H1 (cell line): Measurements from ENCODE around the gene LIPC. TPM values are rescaled to one million over a fixed set of nuclear protein-coding genes. Genes with fewer than 3 reads are reported as not detected.

Experiments
- CTCF ChIA-PET: fragments of 300-600 bp; sonication (Branson Sonifier 250); formaldehyde crosslinking; loops from one replicate; lab custom pipeline; 2021; ENCODE audit not compliant: partially characterized antibody; lab: Charles Lee
- POLR2A ChIA-PET: fragments of 300-600 bp; sonication (Branson Sonifier 250); formaldehyde crosslinking; loops from one replicate; lab custom pipeline; 2021; ENCODE audit warnings: inconsistent platforms; ENCODE audit not compliant: partially characterized antibody; lab: Charles Lee
- DNase-seq, 2 experiments: peaks; one replicate each; pipeline versions ENCODE4 v3.0.0 to v3.0.0-alpha.2; 2010 to 2022; ENCODE audit warnings: low spot score in 2 of 2, low read depth in 1 of 2, mixed read lengths in 1 of 2
- FAIRE-seq: peaks from 2 replicates; lab custom pipeline; 2011; peaks lifted over from hg19 to GRCh38; lab: Jason Lieb, UNC
- H2AFZ ChIP-seq: 2 replicates; pipeline ENCODE4 v1.8.1; 2012; ENCODE audit warnings: low read length, inconsistent platforms
- H2AK5ac ChIP-seq: 2 replicates; pipeline ENCODE4 v1.6.1; 2013; ENCODE audit warnings: low read depth, low read length
- H2BK120ac ChIP-seq: replicated peaks from 2 replicates; pipeline ENCODE3; 2013; ENCODE audit warnings: low read depth, low read length, inconsistent platforms
- H2BK12ac ChIP-seq: 2 replicates; pipeline ENCODE4 v1.6.1; 2013; ENCODE audit warnings: low read depth, low read length
- H2BK15ac ChIP-seq: 2 replicates; pipeline ENCODE4 v1.6.1; 2013; ENCODE audit warnings: low read length
- H2BK20ac ChIP-seq: 2 replicates; pipeline ENCODE4 v1.6.1; 2013; ENCODE audit warnings: low read length
- H2BK5ac ChIP-seq: 2 replicates; pipeline ENCODE4 v1.6.1; 2013; ENCODE audit warnings: low read depth, low read length
- H3K14ac ChIP-seq: 2 replicates; pipeline ENCODE4 v1.6.1; 2013; ENCODE audit warnings: inconsistent platforms; ENCODE audit not compliant: insufficient read length
- H3K18ac ChIP-seq: 2 replicates; pipeline ENCODE4 v1.6.1; 2013; ENCODE audit warnings: low read length; ENCODE audit errors: extremely low read depth
- H3K23ac ChIP-seq: 2 replicates; pipeline ENCODE4 v1.6.1; 2013; ENCODE audit warnings: inconsistent platforms; ENCODE audit not compliant: insufficient read length
- H3K23me2 ChIP-seq: 2 replicates; pipeline ENCODE4 v1.6.1; 2013; ENCODE audit warnings: low read depth, low read length
- H3K27ac ChIP-seq: 2 replicates; pipeline ENCODE4 v1.6.1; 2011; ENCODE audit warnings: low read depth, low read length, inconsistent platforms
- H3K27me3 ChIP-seq, 4 experiments: replicated peaks in 1 of 4; 1 replicate in 1 of 4; 2 replicates in 3 of 4; pipeline versions ENCODE4 v1.6.1 to v1.8.1; 2011 to 2013; ENCODE audit warnings: low read length in 3 of 4, mild to moderate bottlenecking in 3 of 4, inconsistent platforms in 2 of 4, mixed read lengths in 2 of 4, moderate library complexity in 1 of 4; ENCODE audit not compliant: control insufficient read depth in 3 of 4, insufficient read depth in 3 of 4; ENCODE audit errors: extremely low read depth in 1 of 4
- H3K36me3 ChIP-seq, 4 experiments: 2 replicates each; pipeline versions ENCODE4 v1.6.1 to v1.8.1; 2011 to 2013; ENCODE audit warnings: mild to moderate bottlenecking in 4 of 4, low read length in 3 of 4, moderate library complexity in 2 of 4, control low read depth in 1 of 4, inconsistent platforms in 1 of 4; ENCODE audit not compliant: insufficient read depth in 4 of 4, control insufficient read depth in 2 of 4
- H3K4ac ChIP-seq: replicated peaks from 2 replicates; pipeline ENCODE3; 2013; ENCODE audit warnings: low read length, low read depth, mixed read lengths, inconsistent platforms; ENCODE audit not compliant: insufficient read length
- H3K4me1 ChIP-seq, 4 experiments: replicated peaks in 1 of 4; 1 replicate in 1 of 4; 2 replicates in 3 of 4; pipeline versions ENCODE4 v1.6.1 to v1.8.1; 2011 to 2013; ENCODE audit warnings: low read length in 3 of 4, inconsistent platforms in 2 of 4, mixed read lengths in 1 of 4; ENCODE audit not compliant: insufficient read depth in 4 of 4, control insufficient read depth in 3 of 4
- H3K4me2 ChIP-seq, 2 experiments: 2 replicates each; pipeline versions ENCODE4 v1.6.1 to v1.8.1; 2011 to 2013; ENCODE audit warnings: low read depth in 2 of 2, low read length in 2 of 2, control low read depth in 1 of 2, inconsistent platforms in 1 of 2, mild to moderate bottlenecking in 1 of 2; ENCODE audit not compliant: insufficient read depth in 1 of 2
- H3K4me3 ChIP-seq, 4 experiments: fragments of 200-600, 300-600 bp in 1 of 4; sonication (generic), shearing (Covaris generic), sonication (Bioruptor Twin) in 1 of 4; 2 replicates each; pipeline versions ENCODE4 v1.5.1 to v1.8.1; 2011 to 2016; ENCODE audit warnings: low read length in 4 of 4, low read depth in 3 of 4, control low read depth in 2 of 4, inconsistent platforms in 2 of 4, mild to moderate bottlenecking in 2 of 4, mixed read lengths in 1 of 4, moderate library complexity in 1 of 4; ENCODE audit not compliant: insufficient read depth in 2 of 4; ENCODE audit errors: extremely low read depth in 1 of 4
- H3K56ac ChIP-seq: replicated peaks from 2 replicates; pipeline ENCODE3; 2013; ENCODE audit warnings: low read depth, mild to moderate bottlenecking, mixed read lengths, low read length, inconsistent platforms; ENCODE audit not compliant: insufficient read length
- H3K79me1 ChIP-seq: 2 replicates; pipeline ENCODE4 v1.6.1; 2013; ENCODE audit warnings: low read depth, low read length, control low read depth
- H3K79me2 ChIP-seq, 2 experiments: 2 replicates each; pipeline versions ENCODE4 v1.6.1 to v1.8.1; 2012 to 2013; ENCODE audit warnings: low read length in 2 of 2, mild to moderate bottlenecking in 2 of 2, inconsistent platforms in 1 of 2; ENCODE audit not compliant: insufficient read depth in 2 of 2, control insufficient read depth in 1 of 2
- H3K9ac ChIP-seq, 4 experiments: replicated peaks in 1 of 4; 1 replicate in 1 of 4; 2 replicates in 3 of 4; pipeline versions ENCODE4 v1.6.1 to v1.8.1; 2011 to 2013; ENCODE audit warnings: low read depth in 3 of 4, low read length in 3 of 4, control low read depth in 2 of 4, mild to moderate bottlenecking in 2 of 4, moderate library complexity in 2 of 4, inconsistent platforms in 1 of 4; ENCODE audit errors: extremely low read depth in 1 of 4
- H3K9me3 ChIP-seq, 2 experiments: 2 replicates each; pipeline versions ENCODE4 v1.6.1 to v1.8.1; 2012 to 2013; ENCODE audit warnings: mild to moderate bottlenecking in 2 of 2, moderate library complexity in 2 of 2, control low read depth in 1 of 2, inconsistent platforms in 1 of 2, low read depth in 1 of 2, low read length in 1 of 2, mixed read lengths in 1 of 2; ENCODE audit not compliant: insufficient read depth in 2 of 2
- H4K20me1 ChIP-seq, 2 experiments: replicated peaks in 1 of 2; 2 replicates each; pipeline versions ENCODE3 to v1.8.1; 2011 to 2013; ENCODE audit warnings: inconsistent platforms in 2 of 2, low read length in 2 of 2, mild to moderate bottlenecking in 1 of 2; ENCODE audit not compliant: insufficient read depth in 2 of 2, control insufficient read depth in 1 of 2
- H4K5ac ChIP-seq: 2 replicates; pipeline ENCODE4 v1.6.1; 2013; ENCODE audit warnings: low read length, low read depth, mixed read lengths, inconsistent platforms; ENCODE audit not compliant: insufficient read length
- H4K8ac ChIP-seq: 2 replicates; pipeline ENCODE4 v1.8.0; 2013; ENCODE audit warnings: mild to moderate bottlenecking, moderate library complexity, low read length, inconsistent platforms; ENCODE audit not compliant: insufficient read depth; ENCODE audit errors: extremely low read depth
- H4K91ac ChIP-seq: replicated peaks from 2 replicates; pipeline ENCODE3; 2013; ENCODE audit warnings: low read length, mixed read lengths, inconsistent platforms; ENCODE audit not compliant: insufficient read length
- CHD2 ChIP-seq: IDR thresholded peaks from 2 replicates; pipeline ENCODE4 v1.6.1; 2012; ENCODE audit warnings: low read length, improper control_type of control experiment
- CREB1 ChIP-seq: IDR thresholded peaks from 2 replicates; pipeline ENCODE4 v1.6.1; 2012; ENCODE audit warnings: inconsistent platforms
- CTCF ChIP-seq, 3 experiments: IDR thresholded peaks; 1 replicate in 2 of 3; 2 replicates in 1 of 3; pipeline versions ENCODE4 v1.5.1 to v1.6.1; 2011; ENCODE audit warnings: low read length in 3 of 3, mild to moderate bottlenecking in 3 of 3, inconsistent platforms in 2 of 3, low read depth in 1 of 3, moderate library complexity in 1 of 3; ENCODE audit not compliant: insufficient read depth in 1 of 3; ENCODE audit errors: control extremely low read depth in 1 of 3
- FOSL1 ChIP-seq: IDR thresholded peaks from 2 replicates; pipeline ENCODE4 v1.6.1; 2011; ENCODE audit warnings: mild to moderate bottlenecking, low read depth, low read length, moderate library complexity; ENCODE audit not compliant: insufficient read depth
- JUN ChIP-seq: IDR thresholded peaks from 2 replicates; pipeline ENCODE4 v1.6.1; 2011; ENCODE audit warnings: low read depth, mild to moderate bottlenecking, improper control_type of control experiment, low read length
- KDM4A ChIP-seq: IDR thresholded peaks from one replicate; pipeline ENCODE4 v1.7.1; 2012; ENCODE audit warnings: low read depth, mild to moderate bottlenecking, moderate library complexity, low read length, inconsistent platforms; ENCODE audit not compliant: severe bottlenecking
- KDM5A ChIP-seq: fragments of 200-600 bp; IDR thresholded peaks from 2 replicates; pipeline ENCODE4 v1.7.1; 2012; ENCODE audit warnings: mild to moderate bottlenecking, low read length, inconsistent platforms, mixed read lengths
- MAFK ChIP-seq: IDR thresholded peaks from 2 replicates; pipeline ENCODE4 v1.6.1; 2012; ENCODE audit warnings: low read depth, mild to moderate bottlenecking, improper control_type of control experiment, low read length
- NRF1 ChIP-seq: IDR thresholded peaks from 2 replicates; pipeline ENCODE4 v1.6.1; 2011; ENCODE audit warnings: mild to moderate bottlenecking, low read depth, low read length, improper control_type of control experiment
- SIRT6 ChIP-seq: IDR thresholded peaks from one replicate; pipeline ENCODE4 v1.7.1; 2012; ENCODE audit warnings: low read length, inconsistent platforms
- SUZ12 ChIP-seq: fragments of 200-600 bp; sonication (generic); IDR thresholded peaks from 2 replicates; pipeline ENCODE4 v1.6.1; 2012; ENCODE audit warnings: mild to moderate bottlenecking, inconsistent platforms, low read length, moderate library complexity, mixed read lengths
- TAF7 ChIP-seq: optimal IDR thresholded peaks from 2 replicates; pipeline ENCODE3; 2011; ENCODE audit warnings: low read depth, mild to moderate bottlenecking, inconsistent platforms, low read length, moderate library complexity, borderline replicate concordance
- ZNF274 ChIP-seq: IDR thresholded peaks from 2 replicates; pipeline ENCODE4 v1.7.0; 2012; ENCODE audit warnings: low read length, borderline replicate concordance; ENCODE audit errors: extremely low read depth
- WGBS, 2 experiments: shearing (Covaris generic) in 1 of 2; methylation state at CpG; one replicate each; pipeline versions ENCODE4 v1.1.6 to v1.1.7; 2013 to 2015; ENCODE audit warnings: low lambda C conversion rate in 2 of 2, mixed read lengths in 2 of 2, inconsistent platforms in 1 of 2, low coverage in 1 of 2, missing lambda C conversion rate in 1 of 2; ENCODE audit not compliant: insufficient replicate concordance in 2 of 2, insufficient coverage in 1 of 2, insufficient read length in 1 of 2; ENCODE audit errors: extremely low coverage in 1 of 2, missing lambda C conversion rate in 1 of 2; 5-methylcytosine and 5-hydroxymethylcytosine counted together
- polyA plus RNA-seq, 7 experiments: library from polyadenylated mRNA; depleted of rRNA in 3 of 7; stranded (reverse) in 5 of 7; unstranded in 2 of 7; fragments of >200 nt in 5 of 7; fragments of 200-250 nt in 2 of 7; gene quantifications; 1 replicate in 5 of 7; 2 replicates in 1 of 7; 4 replicates in 1 of 7; pipeline versions ENCODE4 v1.2.1 to v1.2.3, GENCODE V29; 2011 to 2013; ENCODE audit warnings: missing spikeins in 2 of 7, mixed read lengths in 2 of 7
- total RNA-seq: library from RNA; stranded (reverse); fragmentation: NEBNext Ultra II Directional; extraction: Animal tissue kit (Norgen Biotek cat#: 25700); gene quantifications from 2 replicates; pipeline ENCODE4 v1.2.1, GENCODE V29; 2021

Gene LIPC
- total and polyA plus RNA-seq, 2 of the 8 experiments (the other 6 are each of a cell fraction or from before 2014, with no cell fraction given): not detected

GRCh38 chr15:58445865-58446264 is 14.1 kb downstream of the LIPC start:
- Histone ChIP-seq H3K27ac (no peak overlapping the region), H4K5ac (no peak overlapping the region), H2BK120ac (no peak overlapping the region), H3K4me2 (no peak overlapping the region), H3K36me3 (no peaks in the 10 kb centered on the region), H2AK5ac (no peak overlapping the region), H2AFZ (no peak overlapping the region), H3K14ac (no peak overlapping the region), H2BK15ac (no peak overlapping the region), H3K4ac (no peak overlapping the region), H2BK12ac (no peak overlapping the region), H2BK5ac (no peak overlapping the region), H2BK20ac (no peak overlapping the region), H3K27me3 (no peaks in the 10 kb centered on the region), H3K4me3 (no peak overlapping the region), H3K18ac (no peak overlapping the region), H3K23ac (no peak overlapping the region), H4K8ac (no peak overlapping the region), H3K79me1 (no peaks in the 10 kb centered on the region), H3K23me2 (no peaks in the 10 kb centered on the region), H3K9me3 (no peaks in the 10 kb centered on the region), H4K91ac (no peak overlapping the region), H3K79me2 (no peaks in the 10 kb centered on the region), H3K9ac (no peak overlapping the region), H3K4me1 (peaks cover under 1 to 11% (median 6%) of the 10 kb centered on the region in 4 experiments; a peak in 6 of 7 replicates), H4K20me1 (no peaks in the 10 kb centered on the region), H3K56ac (no peak overlapping the region)
- FAIRE-seq (no peak), DNase-seq (no peak)
- POLR2A ChIA-PET: no interaction called here
- WGBS, 2 experiments: 87% methylated on average over 6 of the region's 6 CpGs; no CpG with 5 or more reads in 1 of the 2 experiments
- CTCF ChIA-PET: interaction anchor here (1.0 kb wide), 2 partner anchors 61 to 1048 kb away, joined by 3 read pairs; no protein-coding TSS in a partner anchor
- TF ChIP-seq SUZ12: no peak
- TF ChIP-seq NRF1: no peak
- TF ChIP-seq TAF7: no peak
- no peak for TF ChIP-seq FOSL1
- no peak for TF ChIP-seq CREB1
- no peak for TF ChIP-seq SIRT6
- TF ChIP-seq CTCF (IDR thresholded peaks at IDR 0.05; ENCODE audit: control extremely low read depth in 1 of 3, insufficient read depth in 1 of 3, low read depth in 1 of 3, low read length in 3 of 3): no peak
- no peak for TF ChIP-seq ZNF274
- TF ChIP-seq KDM4A: no peak
- TF ChIP-seq JUN: no peak
- no peak for TF ChIP-seq CHD2
- TF ChIP-seq MAFK: no peak
- no peak for TF ChIP-seq KDM5A
